Fibroblast of pulmonary artery (primary cell): Measurements from ENCODE around the gene FCGR3A.
"Not testable (repeated sequence)": the region's sequence is repeated elsewhere in the genome, so short reads cannot be mapped to it uniquely, and the experiment has no call there.

ENCODE experiments used
- DNase-seq: peaks from one replicate; pipeline ENCODE4 v3.0.0-alpha.2; 2010; ENCODE audit warnings: low read depth
- H3K4me3 ChIP-seq: replicated peaks from 2 replicates; pipeline ENCODE4 v1.5.1; 2011; ENCODE audit warnings: low read depth, mild to moderate bottlenecking, control low read depth, low read length, moderate library complexity
- TF ChIP-seq, protein P1 (sequence below): IDR thresholded peaks from 2 replicates; pipeline ENCODE4 v1.5.1; 2011; ENCODE audit warnings: mild to moderate bottlenecking, control low read depth, low read length, inconsistent platforms; ENCODE audit errors: missing control alignments

The FCGR3A gene

DNA sequence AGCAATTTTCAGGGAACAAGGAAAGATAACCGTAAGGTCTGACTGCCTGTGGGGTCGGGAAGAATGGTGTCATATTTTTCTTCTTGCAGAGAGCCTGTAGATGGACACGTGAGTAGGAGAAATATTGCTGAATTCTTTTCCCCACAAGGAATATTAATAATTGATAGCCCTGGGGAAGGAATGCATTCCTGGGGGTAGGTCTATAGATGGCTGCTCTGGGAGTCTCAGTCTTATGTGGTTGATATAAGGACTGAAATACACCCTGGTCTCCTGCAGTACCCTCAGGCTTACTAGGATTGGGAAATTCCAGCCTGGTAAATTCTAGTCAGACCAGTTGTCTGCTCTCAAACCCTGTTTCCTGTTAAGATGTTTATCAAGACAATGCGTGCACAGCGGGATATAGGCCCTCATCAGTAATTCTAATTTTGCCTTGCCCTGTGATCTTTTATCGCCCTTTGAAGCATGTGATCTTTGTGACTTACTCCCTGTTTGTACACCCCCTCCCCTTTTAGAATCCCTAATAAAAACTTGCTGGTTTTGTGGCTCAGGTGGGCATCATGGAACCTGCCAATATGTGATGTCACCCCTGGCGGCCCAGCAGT, 12.4 kb downstream of the FCGR3A start:
- DNase-seq, H3K4me3 ChIP-seq: not testable (repeated sequence)

GRCh38 chr1:161532644-161533567, 16.7 kb downstream of the FCGR3A start:
- H3K4me3 ChIP-seq: not testable (repeated sequence)
- peak; percentile 27 for DNase-seq

DNA sequence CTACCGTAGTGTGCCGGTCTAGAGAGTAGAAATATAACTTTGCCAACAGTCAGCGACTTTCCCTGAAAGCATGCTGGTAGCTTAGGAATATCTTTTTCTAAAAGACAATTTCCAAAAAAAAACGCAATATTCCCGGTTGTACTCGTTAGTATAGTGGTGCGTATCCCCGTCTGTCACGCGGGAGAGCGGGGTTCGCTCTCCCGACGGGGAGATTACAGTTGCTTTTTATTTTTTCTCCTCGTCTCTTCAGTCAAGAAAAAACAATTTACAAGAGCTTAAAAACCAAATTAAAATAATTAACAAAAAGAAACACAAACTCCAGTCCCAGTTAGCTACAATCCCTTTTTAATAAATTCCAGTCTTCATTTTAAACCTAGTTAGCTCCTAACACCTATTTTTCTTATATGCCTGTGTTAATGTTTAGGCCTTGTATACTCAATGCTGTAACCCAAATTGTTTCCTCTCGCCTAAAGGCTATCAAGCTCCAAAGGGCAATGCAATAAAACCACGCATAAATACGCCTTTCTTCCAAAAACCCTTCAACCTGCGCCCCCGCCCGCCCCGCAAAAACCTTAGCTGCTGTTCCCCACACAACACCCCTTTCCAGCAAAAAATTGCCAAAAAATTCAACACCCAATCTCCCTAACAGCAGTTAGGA, 17.5 kb downstream of the FCGR3A start:
- peak overlapping the region; percentile 67 for H3K4me3 ChIP-seq
- DNase-seq: no peak
- TF ChIP-seq, protein P1, sequence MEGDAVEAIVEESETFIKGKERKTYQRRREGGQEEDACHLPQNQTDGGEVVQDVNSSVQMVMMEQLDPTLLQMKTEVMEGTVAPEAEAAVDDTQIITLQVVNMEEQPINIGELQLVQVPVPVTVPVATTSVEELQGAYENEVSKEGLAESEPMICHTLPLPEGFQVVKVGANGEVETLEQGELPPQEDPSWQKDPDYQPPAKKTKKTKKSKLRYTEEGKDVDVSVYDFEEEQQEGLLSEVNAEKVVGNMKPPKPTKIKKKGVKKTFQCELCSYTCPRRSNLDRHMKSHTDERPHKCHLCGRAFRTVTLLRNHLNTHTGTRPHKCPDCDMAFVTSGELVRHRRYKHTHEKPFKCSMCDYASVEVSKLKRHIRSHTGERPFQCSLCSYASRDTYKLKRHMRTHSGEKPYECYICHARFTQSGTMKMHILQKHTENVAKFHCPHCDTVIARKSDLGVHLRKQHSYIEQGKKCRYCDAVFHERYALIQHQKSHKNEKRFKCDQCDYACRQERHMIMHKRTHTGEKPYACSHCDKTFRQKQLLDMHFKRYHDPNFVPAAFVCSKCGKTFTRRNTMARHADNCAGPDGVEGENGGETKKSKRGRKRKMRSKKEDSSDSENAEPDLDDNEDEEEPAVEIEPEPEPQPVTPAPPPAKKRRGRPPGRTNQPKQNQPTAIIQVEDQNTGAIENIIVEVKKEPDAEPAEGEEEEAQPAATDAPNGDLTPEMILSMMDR: no peak

GRCh38 chr1:161530671-161531641, 18.7 kb downstream of the FCGR3A start:
- peak; percentile 95 for DNase-seq
- H3K4me3 ChIP-seq: peak overlapping the region; percentile 67

- DNase-seq: peak; percentile 81
- H3K4me3 ChIP-seq: peak overlapping the region; percentile 67
These were observed 19.5 kb downstream of the FCGR3A start for GRCh38 chr1:161530158-161530557.

DNA sequence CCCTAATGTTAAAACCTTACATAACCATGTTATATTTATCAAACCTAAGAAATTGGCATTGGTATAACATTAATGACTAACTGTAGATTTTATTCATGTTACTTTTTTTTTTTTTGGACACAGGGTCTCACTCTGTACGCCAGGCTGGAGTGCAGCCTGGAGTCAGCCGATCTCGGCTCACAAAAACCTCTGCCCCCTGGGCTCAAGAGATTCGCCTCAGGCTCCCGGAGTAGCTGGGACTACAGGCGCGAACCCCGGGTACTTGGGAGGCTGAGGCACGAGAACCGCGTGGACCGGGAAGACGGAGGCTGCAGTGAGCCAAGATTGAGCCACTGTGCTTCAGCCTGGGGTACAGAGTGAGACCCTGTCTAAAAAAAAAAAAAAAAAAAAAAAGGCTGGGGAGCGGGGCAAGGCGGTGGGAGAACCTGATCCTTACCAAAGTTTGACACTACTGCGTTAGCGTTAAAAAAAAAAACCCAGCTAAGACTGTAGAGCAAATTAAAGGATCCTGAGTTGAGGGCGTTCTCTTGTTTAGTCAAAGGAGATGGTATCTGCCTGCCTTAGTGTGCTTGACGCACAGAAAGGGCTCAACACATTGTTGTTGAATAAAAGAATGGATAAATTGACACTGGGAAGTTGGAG, 20.0 kb downstream of the FCGR3A start:
- not testable (repeated sequence) for DNase-seq
- H3K4me3 ChIP-seq: peak overlapping the region; percentile 67

DNA sequence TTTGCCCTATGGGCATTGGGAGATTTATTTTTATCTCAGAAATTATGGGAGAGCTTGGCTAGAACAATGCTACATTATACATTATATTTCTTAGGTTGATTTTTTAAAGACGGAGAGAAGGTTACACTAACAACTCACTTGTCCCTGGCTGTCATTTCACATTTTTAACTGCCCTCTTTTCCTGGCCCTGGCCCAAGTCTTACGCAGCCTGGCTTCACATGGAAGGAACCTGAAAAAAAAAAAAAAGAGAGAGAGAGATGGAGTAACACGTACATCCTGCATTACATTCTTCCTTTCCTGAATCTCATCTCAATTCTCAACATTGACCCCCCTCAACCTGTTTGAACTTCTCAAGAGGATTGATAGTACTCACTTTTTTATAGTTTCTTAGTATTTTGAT, 21.1 kb downstream of the FCGR3A start:
- H3K4me3 ChIP-seq, DNase-seq: not testable (repeated sequence)

GRCh38 chr1:161525918-161526317, 23.7 kb downstream of the FCGR3A start:
- DNase-seq, H3K4me3 ChIP-seq: not testable (repeated sequence)

- H3K4me3 ChIP-seq: peak overlapping the region; percentile 40
- DNase-seq: not testable (repeated sequence)
These were observed 24.3 kb downstream of the FCGR3A start for GRCh38 chr1:161525321-161525720.

DNA sequence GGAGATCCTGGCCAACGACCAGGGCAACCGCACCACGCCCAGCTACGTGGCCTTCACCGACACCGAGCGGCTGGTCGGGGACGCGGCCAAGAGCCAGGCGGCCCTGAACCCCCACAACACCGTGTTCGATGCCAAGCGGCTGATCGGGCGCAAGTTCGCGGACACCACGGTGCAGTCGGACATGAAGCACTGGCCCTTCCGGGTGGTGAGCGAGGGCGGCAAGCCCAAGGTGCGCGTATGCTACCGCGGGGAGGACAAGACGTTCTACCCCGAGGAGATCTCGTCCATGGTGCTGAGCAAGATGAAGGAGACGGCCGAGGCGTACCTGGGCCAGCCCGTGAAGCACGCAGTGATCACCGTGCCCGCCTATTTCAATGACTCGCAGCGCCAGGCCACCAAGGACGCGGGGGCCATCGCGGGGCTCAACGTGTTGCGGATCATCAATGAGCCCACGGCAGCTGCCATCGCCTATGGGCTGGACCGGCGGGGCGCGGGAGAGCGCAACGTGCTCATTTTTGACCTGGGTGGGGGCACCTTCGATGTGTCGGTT, 24.8 kb downstream of the FCGR3A start:
- not testable (repeated sequence) for DNase-seq
- peak overlapping the region; percentile 40 for H3K4me3 ChIP-seq

DNA sequence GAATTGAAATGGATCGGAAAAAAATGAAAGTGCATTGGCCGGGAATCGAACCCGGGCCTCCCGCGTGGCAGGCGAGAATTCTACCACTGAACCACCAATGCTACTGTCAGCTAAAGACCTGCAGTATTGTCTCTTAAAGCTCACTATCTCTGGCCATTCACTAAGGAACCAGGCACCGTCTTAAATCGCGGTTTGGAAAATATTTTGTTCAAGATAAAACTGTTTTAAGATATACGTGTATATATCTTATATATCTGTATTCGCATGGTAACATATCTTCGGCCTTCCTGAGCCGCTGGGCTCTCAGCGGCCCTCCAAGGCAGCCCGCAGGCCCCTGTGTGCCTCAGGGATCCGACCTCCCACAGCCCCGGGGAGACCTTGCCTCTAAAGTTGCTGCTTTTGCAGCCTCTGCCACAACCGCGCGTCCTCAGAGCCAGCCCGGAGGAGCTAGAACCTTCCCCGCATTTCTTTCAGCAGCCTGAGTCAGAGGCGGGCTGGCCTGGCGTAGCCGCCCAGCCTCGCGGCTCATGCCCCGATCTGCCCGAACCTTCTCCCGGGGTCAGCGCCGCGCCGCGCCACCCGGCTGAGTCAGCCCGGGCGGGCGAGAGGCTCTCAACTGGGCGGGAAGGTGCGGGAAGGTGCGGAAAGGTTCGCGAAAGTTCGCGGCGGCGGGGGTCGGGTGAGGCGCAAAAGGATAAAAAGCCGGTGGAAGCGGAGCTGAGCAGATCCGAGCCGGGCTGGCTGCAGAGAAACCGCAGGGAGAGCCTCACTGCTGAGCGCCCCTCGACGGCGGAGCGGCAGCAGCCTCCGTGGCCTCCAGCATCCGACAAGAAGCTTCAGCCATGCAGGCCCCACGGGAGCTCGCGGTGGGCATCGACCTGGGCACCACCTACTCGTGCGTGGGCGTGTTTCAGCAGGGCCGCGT, 25.5 kb downstream of the FCGR3A start, which contains the start of gene HSPA6:
HSPA6 (plus strand) TSS at position 724 of the 925 bp plus-strand sequence; CDS start at position 843, 119 bp downstream.
- H3K4me3 ChIP-seq: peak within 1 kb of the TSS; percentile 65
- peak; percentile 87 for DNase-seq

GRCh38 chr1:161523041-161523816, 26.4 kb downstream of the FCGR3A start:
- not testable (repeated sequence) for H3K4me3 ChIP-seq

DNA sequence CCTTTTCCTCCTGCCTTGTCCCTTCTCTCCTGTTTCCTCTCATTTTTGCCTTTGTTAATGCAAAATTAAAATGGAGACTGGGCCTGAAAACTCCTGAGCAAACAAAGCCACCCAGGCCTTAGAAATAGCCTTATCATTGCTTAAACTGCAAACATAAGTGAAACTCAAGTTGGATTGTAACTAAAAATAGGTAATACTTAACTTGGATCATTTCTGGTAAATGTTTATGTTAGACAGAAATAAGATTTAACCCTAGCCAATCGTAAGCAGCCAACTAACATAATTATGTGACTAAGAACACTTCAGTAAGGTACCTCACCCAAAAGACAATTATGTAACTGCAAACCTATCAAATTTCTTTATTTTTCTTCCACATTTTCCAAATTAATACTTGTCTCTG, 35.7 kb downstream of the FCGR3A start:
- not testable (repeated sequence) for DNase-seq

More at GRCh38 chr1:161523041-161523816, 26.4 kb downstream of the FCGR3A start:
- DNase-seq: not testable (repeated sequence)

DNA sequence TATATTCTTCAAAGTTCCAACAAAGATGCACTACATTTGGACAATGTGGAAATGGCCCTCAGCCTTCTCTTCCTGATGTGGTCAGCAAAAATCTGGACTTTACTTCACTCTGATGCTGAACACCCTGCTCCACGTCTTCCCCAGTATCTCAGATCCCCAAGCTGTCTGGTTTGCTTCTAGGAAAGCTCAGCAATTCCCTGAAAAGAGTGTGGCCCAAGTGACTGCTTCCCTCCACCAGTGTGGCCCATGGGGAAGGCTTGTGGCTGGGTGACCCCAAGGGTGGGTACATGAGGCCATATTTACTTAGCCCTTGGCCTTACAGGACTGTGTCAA, 36.2 kb downstream of the FCGR3A start:
- not testable (repeated sequence) for H3K4me3 ChIP-seq, DNase-seq

More for the DNA sequence above, 35.7 kb downstream of the FCGR3A start:
- H3K4me3 ChIP-seq: not testable (repeated sequence)
